ENCODE measurements around the gene ULK4.

DNA sequence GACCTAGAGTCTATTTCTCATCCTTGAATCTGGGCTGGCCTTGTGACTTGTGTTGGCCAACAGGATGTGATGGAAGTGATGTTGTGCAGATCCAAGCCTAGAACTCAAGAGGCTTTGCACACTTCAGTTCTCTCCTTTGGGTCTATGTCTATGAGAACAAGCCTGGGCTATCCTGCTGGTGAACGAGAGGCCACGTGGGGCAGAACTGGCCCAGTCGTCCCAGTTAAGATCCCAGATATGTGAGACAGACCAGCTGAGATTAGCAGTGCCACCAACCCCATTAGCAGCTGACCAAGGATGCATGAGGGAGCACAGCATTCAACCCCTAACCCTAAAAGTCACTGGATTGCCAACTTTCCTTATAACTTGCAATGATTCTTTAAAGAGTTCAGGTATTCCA, 662.9 kb downstream of the ULK4 start:
- TF ChIP-seq CTCF (IDR thresholded peaks at IDR 0.05) (no peak), EP300 (IDR thresholded peaks at IDR 0.05) (no peak)

Data from tibial nerve (tissue), 4 donors.